HCT116 (cell line): ENCODE data around the gene MDFI. TPM values are rescaled to one million over a fixed set of nuclear protein-coding genes. Genes with fewer than 3 reads are reported as not detected.

Source experiments
- ATAC-seq: fragments of 200-7000 bp; cut with Tn5 transposase; 2 replicates; pipeline ENCODE4 v1.9.1; 2020; ENCODE audit warnings: mild to moderate bottlenecking, moderate library complexity
- BruUV-seq: library from RNA; stranded (reverse); fragments of 400-500 nt; replicated peaks from 2 replicates; lab custom pipeline; 2021; lab: Mats Ljungman, UMichigan
- CTCF ChIA-PET: fragments of 300-600 bp; sonication (Branson Sonifier 250); formaldehyde crosslinking; loops from one replicate; lab custom pipeline; 2021; ENCODE audit warnings: antibody characterized with exemption; lab: Charles Lee
- POLR2A ChIA-PET: fragments of 300-600, 350-600 bp; sonication (Branson Sonifier 250); formaldehyde crosslinking; loops from one replicate; lab custom pipeline; 2021; ENCODE audit warnings: antibody characterized with exemption; lab: Charles Lee
- RAD21 ChIA-PET, 2 experiments: fragments of 300-600 bp; sonication (Branson Sonifier 250); formaldehyde crosslinking; loops; one replicate each; lab custom pipeline; 2023; ENCODE audit warnings: low total read pairs in 2 of 2; ENCODE audit not compliant: uncharacterized antibody in 2 of 2, unreplicated experiment in 2 of 2, low non-redundant PET in 1 of 2; lab: Charles Lee
- DNase-seq: peaks from one replicate; pipeline ENCODE4 v3.0.0-alpha.2; 2010; ENCODE audit warnings: low read depth, low spot score
- H2AFZ ChIP-seq: fragments of 200-600 bp; shearing (Covaris generic), sonication (generic); 2 replicates; pipeline ENCODE4 v1.6.1; 2017; ENCODE audit warnings: low read depth, mixed run types, mixed read lengths, antibody characterized with exemption, low read length; ENCODE audit not compliant: poor library complexity, severe bottlenecking
- H3K27ac ChIP-seq: 2 replicates; pipeline ENCODE4 v1.5.1; 2012; ENCODE audit warnings: low read depth, low read length
- H3K27me3 ChIP-seq: fragments of 200-600 bp; sonication (generic); 2 replicates; pipeline ENCODE4 v1.6.1; 2016; ENCODE audit warnings: mixed run types, low read length, mixed read lengths; ENCODE audit not compliant: insufficient read depth
- H3K36me3 ChIP-seq, 2 experiments: fragments of 200-500 bp in 1 of 2; fragments of 200-600 bp in 1 of 2; sonication (Bioruptor generic) in 1 of 2; sonication (generic) in 1 of 2; 2 replicates each; pipeline versions ENCODE4 v1.5.1 to v1.6.1; 2014 to 2016; ENCODE audit warnings: low read length in 2 of 2, inconsistent platforms in 1 of 2, mixed read lengths in 1 of 2, mixed run types in 1 of 2; ENCODE audit not compliant: insufficient read depth in 2 of 2, control insufficient read depth in 1 of 2
- H3K4me1 ChIP-seq, 2 experiments: fragments of 200-600 bp in 1 of 2; sonication (generic) in 1 of 2; 2 replicates each; pipeline versions ENCODE4 v1.5.1 to v1.6.1; 2012 to 2017; ENCODE audit warnings: low read length in 2 of 2, inconsistent platforms in 1 of 2, mild to moderate bottlenecking in 1 of 2, mixed read lengths in 1 of 2, mixed run types in 1 of 2, moderate library complexity in 1 of 2; ENCODE audit not compliant: insufficient read depth in 2 of 2, control insufficient read depth in 1 of 2
- H3K4me2 ChIP-seq: fragments of 200-600 bp; sonication (generic); 2 replicates; pipeline ENCODE4 v1.6.1; 2017; ENCODE audit warnings: mixed run types, low read length, mixed read lengths
- H3K4me3 ChIP-seq, 2 experiments: fragments of 200-600 bp in 1 of 2; sonication (generic) in 1 of 2; replicated peaks in 1 of 2; 2 replicates each; pipeline ENCODE4 v1.5.1; 2011 to 2016; ENCODE audit warnings: low read length in 2 of 2, control low read depth in 1 of 2, low read depth in 1 of 2, mild to moderate bottlenecking in 1 of 2, mixed read lengths in 1 of 2, mixed run types in 1 of 2
- H3K79me2 ChIP-seq: fragments of 200-600 bp; sonication (generic); 2 replicates; pipeline ENCODE4 v1.6.1; 2017; ENCODE audit warnings: mild to moderate bottlenecking, mixed run types, low read length, moderate library complexity, mixed read lengths; ENCODE audit not compliant: insufficient read depth
- H3K9ac ChIP-seq: fragments of 200-600 bp; sonication (generic); 2 replicates; pipeline ENCODE4 v1.6.1; 2016; ENCODE audit warnings: low read length, mixed read lengths
- H3K9me2 ChIP-seq: fragments of 200-600 bp; sonication (generic), shearing (Covaris generic); 2 replicates; pipeline ENCODE4 v1.6.1; 2017; ENCODE audit warnings: mixed run types, mild to moderate bottlenecking, moderate library complexity; ENCODE audit not compliant: insufficient read depth
- H3K9me3 ChIP-seq, 2 experiments: fragments of 200-500 bp in 1 of 2; fragments of 200-600 bp in 1 of 2; sonication (Bioruptor generic) in 1 of 2; sonication (generic) in 1 of 2; 2 replicates each; pipeline ENCODE4 v1.6.1; 2014 to 2017; ENCODE audit warnings: low read length in 2 of 2, mixed read lengths in 2 of 2, inconsistent platforms in 1 of 2, low read depth in 1 of 2, mild to moderate bottlenecking in 1 of 2, mixed run types in 1 of 2, moderate library complexity in 1 of 2; ENCODE audit not compliant: control insufficient read depth in 1 of 2, insufficient read depth in 1 of 2
- H4K20me1 ChIP-seq: fragments of 200-600 bp; sonication (generic), shearing (Covaris generic); 2 replicates; pipeline ENCODE4 v1.6.1; 2017; ENCODE audit warnings: mixed run types, mild to moderate bottlenecking, moderate library complexity; ENCODE audit not compliant: insufficient read depth
- CEBPB ChIP-seq: IDR thresholded peaks from 2 replicates; pipeline ENCODE4 v1.6.1; 2012; ENCODE audit warnings: low read depth
- EGR1 ChIP-seq: IDR thresholded peaks from 2 replicates; pipeline ENCODE4 v1.6.1; 2012; ENCODE audit warnings: low read depth
- EZH2 ChIP-seq: fragments of 200-600 bp; sonication (generic); IDR thresholded peaks from 2 replicates; pipeline ENCODE4 v1.6.1; 2017; ENCODE audit warnings: antibody characterized with exemption, mixed run types
- EZH2phosphoT487 ChIP-seq: fragments of 200-600 bp; IDR thresholded peaks from 2 replicates; pipeline ENCODE4 v1.6.1; 2018; ENCODE audit warnings: antibody characterized with exemption, borderline replicate concordance
- POLR2AphosphoS5 ChIP-seq: IDR thresholded peaks from 2 replicates; pipeline ENCODE4 v1.6.1; 2011; ENCODE audit warnings: mild to moderate bottlenecking, low read depth, low read length, moderate library complexity
- RAD21 ChIP-seq: IDR thresholded peaks from 2 replicates; pipeline ENCODE4 v1.6.1; 2012; ENCODE audit warnings: low read depth, mild to moderate bottlenecking
- SIN3A ChIP-seq: IDR thresholded peaks from 2 replicates; pipeline ENCODE4 v1.6.1; 2012; ENCODE audit warnings: low read depth
- SP1 ChIP-seq: IDR thresholded peaks from 2 replicates; pipeline ENCODE4 v1.6.1; 2012; ENCODE audit warnings: low read depth
- TCF7L2 ChIP-seq: IDR thresholded peaks from 2 replicates; pipeline ENCODE4 v1.7.0; 2011; ENCODE audit warnings: borderline replicate concordance, inconsistent platforms; ENCODE audit not compliant: insufficient read depth, insufficient read length; ENCODE audit errors: extremely low read depth
- ZBTB33 ChIP-seq: IDR thresholded peaks from 2 replicates; pipeline ENCODE4 v1.6.1; 2011; ENCODE audit warnings: mild to moderate bottlenecking, low read length, moderate library complexity; ENCODE audit not compliant: insufficient replicate concordance; ENCODE audit errors: extremely low read depth
- ZFX ChIP-seq: fragments of 450-650 bp; IDR thresholded peaks from 2 replicates; pipeline ENCODE4 v1.6.1; 2017
- ZNF274 ChIP-seq: fragments of 200-500 bp; sonication (Bioruptor generic); IDR thresholded peaks from 2 replicates; pipeline ENCODE4 v1.6.1; 2014; ENCODE audit warnings: mild to moderate bottlenecking, low read depth, low read length, inconsistent platforms
- intact Hi-C: fragments of 100-400 bp; cut with micrococcal nuclease; formaldehyde crosslinking; loops from 2 replicates; pipeline ENCODE4 v1.10.0; 2022
- total RNA-seq: library from RNA; stranded (reverse); gene quantifications from one replicate; pipeline ENCODE4 v1.2.1, GENCODE V29; 2021; ENCODE audit not compliant: unreplicated experiment
- TF ChIP-seq, protein P1 (sequence below): IDR thresholded peaks from 2 replicates; pipeline ENCODE4 v1.6.1; 2012
- TF ChIP-seq, protein P2 (sequence below): IDR thresholded peaks from 2 replicates; pipeline ENCODE4 v1.6.1; 2012
- TF ChIP-seq, protein P3 (sequence below), 3 experiments: fragments of 200-600 bp in 1 of 3; sonication (generic) in 1 of 3; IDR thresholded peaks in 2 of 3; conservative IDR thresholded peaks in 1 of 3; 2 replicates each; pipeline ENCODE4 v1.5.1; 2012 to 2017; ENCODE audit warnings: low read depth in 2 of 3, low read length in 2 of 3, antibody characterized with exemption in 1 of 3, borderline replicate concordance in 1 of 3, control low read depth in 1 of 3, mild to moderate bottlenecking in 1 of 3, mixed read lengths in 1 of 3, mixed run types in 1 of 3, moderate library complexity in 1 of 3; ENCODE audit not compliant: insufficient read depth in 1 of 3

The MDFI gene
- total RNA-seq, 1 experiment from 2014 or later = 35.5 TPM

- Histone ChIP-seq H3K9ac (no peak overlapping the region), H3K27me3 (no peaks in the 10 kb centered on the region), H3K4me3 (no peak overlapping the region), H3K4me2 (no peak overlapping the region), H2AFZ (no peak overlapping the region), H3K27ac (no peak overlapping the region), H3K9me2 (no peaks in the 10 kb centered on the region), H3K9me3 (no peaks in the 10 kb centered on the region), H3K79me2 (no peaks in the 10 kb centered on the region), H3K36me3 (peaks cover 3 to 12% of the 10 kb centered on the region in 2 experiments; a peak in 2 of 4 replicates), H4K20me1 (no peaks in the 10 kb centered on the region), H3K4me1 (peaks cover 0 to 3% of the 10 kb centered on the region in 2 experiments; a peak in 1 of 4 replicates)
- CTCF ChIA-PET = interaction anchor here (0.7 to 2.4 kb wide), 3 partner anchors 8 to 165 kb away, joined by 4 to 14 read pairs (median 4); no protein-coding TSS in a partner anchor
- no TSS peak for BruUV-seq
- RAD21 ChIA-PET = no interaction called here
- DNase-seq (no peak), ATAC-seq (no peak)
- TF ChIP-seq EZH2 = no peak
- TF ChIP-seq TCF7L2 = no peak
- TF ChIP-seq, protein P1, sequence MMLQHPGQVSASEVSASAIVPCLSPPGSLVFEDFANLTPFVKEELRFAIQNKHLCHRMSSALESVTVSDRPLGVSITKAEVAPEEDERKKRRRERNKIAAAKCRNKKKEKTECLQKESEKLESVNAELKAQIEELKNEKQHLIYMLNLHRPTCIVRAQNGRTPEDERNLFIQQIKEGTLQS = no peak
- TF ChIP-seq EZH2phosphoT487 = no peak
- TF ChIP-seq, protein P2, sequence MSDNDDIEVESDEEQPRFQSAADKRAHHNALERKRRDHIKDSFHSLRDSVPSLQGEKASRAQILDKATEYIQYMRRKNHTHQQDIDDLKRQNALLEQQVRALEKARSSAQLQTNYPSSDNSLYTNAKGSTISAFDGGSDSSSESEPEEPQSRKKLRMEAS = no peak
- no peak for TF ChIP-seq ZFX
- no peak for TF ChIP-seq EGR1
- TF ChIP-seq ZBTB33 = no peak
- no peak for TF ChIP-seq SP1
- TF ChIP-seq POLR2AphosphoS5 = no peak
- no peak for TF ChIP-seq ZNF274
- TF ChIP-seq SIN3A = no peak
- no peak for TF ChIP-seq CEBPB
- TF ChIP-seq, protein P3, sequence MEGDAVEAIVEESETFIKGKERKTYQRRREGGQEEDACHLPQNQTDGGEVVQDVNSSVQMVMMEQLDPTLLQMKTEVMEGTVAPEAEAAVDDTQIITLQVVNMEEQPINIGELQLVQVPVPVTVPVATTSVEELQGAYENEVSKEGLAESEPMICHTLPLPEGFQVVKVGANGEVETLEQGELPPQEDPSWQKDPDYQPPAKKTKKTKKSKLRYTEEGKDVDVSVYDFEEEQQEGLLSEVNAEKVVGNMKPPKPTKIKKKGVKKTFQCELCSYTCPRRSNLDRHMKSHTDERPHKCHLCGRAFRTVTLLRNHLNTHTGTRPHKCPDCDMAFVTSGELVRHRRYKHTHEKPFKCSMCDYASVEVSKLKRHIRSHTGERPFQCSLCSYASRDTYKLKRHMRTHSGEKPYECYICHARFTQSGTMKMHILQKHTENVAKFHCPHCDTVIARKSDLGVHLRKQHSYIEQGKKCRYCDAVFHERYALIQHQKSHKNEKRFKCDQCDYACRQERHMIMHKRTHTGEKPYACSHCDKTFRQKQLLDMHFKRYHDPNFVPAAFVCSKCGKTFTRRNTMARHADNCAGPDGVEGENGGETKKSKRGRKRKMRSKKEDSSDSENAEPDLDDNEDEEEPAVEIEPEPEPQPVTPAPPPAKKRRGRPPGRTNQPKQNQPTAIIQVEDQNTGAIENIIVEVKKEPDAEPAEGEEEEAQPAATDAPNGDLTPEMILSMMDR (IDR thresholded peaks at IDR 0.05 in 2 of 3, conservative IDR thresholded peaks at IDR 0.05 in 1 of 3; ENCODE audit: borderline replicate concordance in 1 of 3, insufficient read depth in 1 of 3, low read depth in 2 of 3, low read length in 2 of 3) = no peak
- no peak for TF ChIP-seq RAD21
- intact Hi-C loops = no loop called here
- POLR2A ChIA-PET = interaction anchor here (0.7 kb wide), 1 partner anchor 133 kb away, joined by 3 read pairs; no protein-coding TSS in a partner anchor
These were observed 48.3 kb upstream of the MDFI start for GRCh38 chr6:41589636-41590622.
